HG03064 (cell line): Measurements from ENCODE around the gene JHY.

Experiments used
- ATAC-seq: cut with Tn5 transposase; IDR thresholded peaks from one replicate; pipeline ENCODE4 v1.9.1; 2021; ENCODE audit warnings: low read depth; ENCODE audit not compliant: unreplicated experiment

The JHY gene

GRCh38 chr11:123000721-123001120 lies 118.2 kb downstream of the JHY start:
- ATAC-seq = no peak

GRCh38 chr11:123006860-123007542 lies 124.4 kb downstream of the JHY start:
- ATAC-seq = no peak
